ENCODE results near the gene SGTA. TPM values are rescaled to one million over a fixed set of nuclear protein-coding genes. Genes with fewer than 3 reads are reported as not detected.

The SGTA gene
- total RNA-seq, 2 experiments from 2014 or later, result 51.0 to 51.1 TPM

DNA sequence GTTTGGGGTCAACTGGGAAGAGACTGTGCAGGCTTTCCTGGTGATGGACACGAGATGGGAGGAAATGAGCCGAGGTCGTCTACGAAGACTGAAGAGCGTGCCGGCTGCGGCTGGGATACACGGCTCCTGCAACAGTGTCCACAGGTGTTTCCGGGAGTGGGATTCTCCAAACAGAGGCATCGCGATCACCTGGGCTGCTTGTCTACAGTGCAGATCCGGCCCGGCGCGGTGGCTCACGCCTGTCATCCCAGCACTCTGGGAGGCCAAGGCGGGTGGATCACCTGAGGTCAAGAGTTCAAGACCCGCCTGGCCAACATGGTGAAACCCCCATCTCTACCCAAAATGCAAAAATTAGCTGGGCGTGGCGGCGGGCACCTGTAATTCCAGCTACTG is 31.6 kb downstream of the SGTA start:
- ChIA-PET CTCF (interaction anchor here (0.9 to 4.0 kb wide), 2 partner anchors 103 to 199 kb away, joined by 3 to 13 read pairs; no protein-coding TSS in a partner anchor), POLR2A (no interaction called here)
- H3K36me3 Mint-ChIP-seq (ENCODE audit: low read depth), result peaks cover 12% of the 10 kb centered on the region
- no peaks in the 10 kb centered on the region for H3K9me3 Mint-ChIP-seq (ENCODE audit: insufficient read depth)
- DNase-seq (no peak), ATAC-seq (no peak)
- H3K27me3 Mint-ChIP-seq (ENCODE audit: low read depth), result no peaks in the 10 kb centered on the region
- H3K4me3 Mint-ChIP-seq, result no peak overlapping the region
- no peaks in the 10 kb centered on the region for H3K4me1 Mint-ChIP-seq (ENCODE audit: low read depth)
- H3K27ac Mint-ChIP-seq, result no peak overlapping the region

DNA sequence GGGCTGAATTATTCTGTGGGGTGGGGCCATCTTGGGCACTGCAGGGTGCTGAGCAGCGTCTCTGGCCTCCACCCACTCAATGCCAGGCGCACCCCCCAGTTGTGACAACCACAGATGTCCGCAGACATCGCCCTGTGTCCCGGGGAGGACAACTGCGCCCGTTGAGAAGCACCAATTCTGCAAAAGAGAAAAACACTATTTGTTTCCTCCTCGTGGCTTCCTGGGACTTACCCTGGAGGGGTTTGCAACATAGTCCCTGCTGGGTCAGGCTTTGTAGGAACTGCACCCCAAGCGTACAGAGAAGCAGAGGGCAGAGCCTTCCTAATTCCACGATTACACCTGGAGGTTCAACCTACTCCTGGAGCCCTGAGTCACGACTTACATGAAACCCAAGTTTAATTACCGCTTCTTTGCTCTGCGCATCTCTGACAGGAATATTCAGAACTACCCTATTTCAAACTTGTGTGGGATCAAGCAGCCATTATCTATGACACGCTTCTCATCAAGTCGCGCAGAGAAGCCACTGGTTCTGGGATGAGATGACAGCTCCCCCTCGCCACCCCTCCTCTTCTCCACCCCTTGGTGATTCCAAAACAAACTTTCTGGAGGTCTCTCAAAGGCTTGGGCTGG is 32.1 kb downstream of the SGTA start:
- H3K4me1 Mint-ChIP-seq (ENCODE audit: low read depth), result no peaks in the 10 kb centered on the region

DNA sequence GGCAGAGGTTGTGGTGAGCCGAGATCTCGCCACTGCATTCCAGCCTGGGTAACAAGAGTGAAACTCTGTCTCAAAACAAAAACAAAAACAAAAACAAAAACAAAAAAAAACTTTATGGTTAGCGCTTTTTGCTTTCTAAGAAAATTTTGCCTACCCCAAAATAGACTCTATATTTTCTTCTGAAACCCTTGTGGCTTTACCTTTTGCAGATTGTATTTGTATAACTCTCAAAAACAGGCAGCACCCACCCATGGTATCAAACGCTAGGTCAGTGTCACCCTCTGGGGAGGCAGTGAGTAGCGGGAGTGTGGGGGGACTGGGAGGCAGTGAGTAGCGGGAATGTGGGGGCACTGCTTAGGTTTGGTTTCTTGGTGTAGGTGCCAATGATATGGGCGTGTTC is 35.7 kb downstream of the SGTA start:
- ChIA-PET CTCF (interaction anchor here (3.1 to 3.5 kb wide), 2 partner anchors 99 kb away, joined by 12 to 43 read pairs; no protein-coding TSS in a partner anchor), POLR2A (no interaction called here)
- no peaks in the 10 kb centered on the region for H3K9me3 Mint-ChIP-seq (ENCODE audit: insufficient read depth)
- no peaks in the 10 kb centered on the region for H3K36me3 Mint-ChIP-seq (ENCODE audit: low read depth)
- DNase-seq (no peak), ATAC-seq (no peak)
- H3K27me3 Mint-ChIP-seq (ENCODE audit: low read depth), result peaks cover 9% of the 10 kb centered on the region
- no peak overlapping the region for H3K27ac Mint-ChIP-seq
- no peaks in the 10 kb centered on the region for H3K4me1 Mint-ChIP-seq (ENCODE audit: low read depth)
- no peak overlapping the region for H3K4me3 Mint-ChIP-seq

More for the DNA sequence above, 32.1 kb downstream of the SGTA start:
- peaks cover 12% of the 10 kb centered on the region for H3K36me3 Mint-ChIP-seq (ENCODE audit: low read depth)
- no peaks in the 10 kb centered on the region for H3K9me3 Mint-ChIP-seq (ENCODE audit: insufficient read depth)
- ChIA-PET POLR2A (interaction anchor here (0.6 kb wide), 1 partner anchor 102 kb away, joined by 3 read pairs; no protein-coding TSS in a partner anchor), CTCF (interaction anchor here (0.9 to 4.0 kb wide), 4 partner anchors 11 to 103 kb away, joined by 3 to 43 read pairs (median 12); partner anchors contain the start of gene SLC39A3)
- no peak overlapping the region for H3K27ac Mint-ChIP-seq
- H3K27me3 Mint-ChIP-seq (ENCODE audit: low read depth), result no peaks in the 10 kb centered on the region
- no peak for DNase-seq
- no peak for ATAC-seq
- H3K4me3 Mint-ChIP-seq, result no peak overlapping the region

- Mint-ChIP-seq H3K4me3 (no peak overlapping the region), H3K4me1 (ENCODE audit: low read depth) (peaks cover 7% of the 10 kb centered on the region), H3K27ac (no peak overlapping the region), H3K27me3 (ENCODE audit: low read depth) (peaks cover 10% of the 10 kb centered on the region), H3K36me3 (ENCODE audit: low read depth) (peaks cover 3% of the 10 kb centered on the region), H3K9me3 (ENCODE audit: insufficient read depth) (no peaks in the 10 kb centered on the region)
- ChIA-PET POLR2A (interaction anchor here (0.7 kb wide), 1 partner anchor 107 kb away, joined by 4 read pairs; no protein-coding TSS in a partner anchor), CTCF (interaction anchor here (3.1 kb wide), 1 partner anchor 96 kb away, joined by 12 read pairs; no protein-coding TSS in a partner anchor)
- ATAC-seq, result no peak
- DNase-seq, result no peak
Observed at GRCh38 chr19:2744113-2744512, 39.0 kb downstream of the SGTA start.

DNA sequence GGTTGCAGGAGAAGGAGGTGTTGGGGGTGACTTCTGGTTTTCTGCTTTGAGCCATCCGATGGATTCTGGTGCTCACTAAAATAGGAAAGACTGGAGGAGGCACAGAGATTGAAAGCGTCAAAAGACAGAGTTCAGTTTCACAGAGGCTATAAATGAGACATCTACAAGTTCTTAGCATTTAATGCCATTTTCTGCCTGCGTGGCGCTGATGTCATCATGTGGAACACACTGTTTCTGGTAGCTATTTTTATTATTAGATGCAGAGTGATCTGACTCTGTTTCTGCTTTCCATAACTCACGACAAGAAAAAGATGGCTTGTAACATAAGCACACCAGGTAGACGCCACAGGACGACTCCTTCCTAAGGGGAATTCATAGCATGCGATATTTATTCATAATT is 40.0 kb downstream of the SGTA start:
- ATAC-seq (no peak), DNase-seq (no peak)
- peaks cover 10% of the 10 kb centered on the region for H3K27me3 Mint-ChIP-seq (ENCODE audit: low read depth)
- H3K4me1 Mint-ChIP-seq (ENCODE audit: low read depth), result peaks cover 16% of the 10 kb centered on the region
- CTCF ChIA-PET, result no interaction called here
- peaks cover 7% of the 10 kb centered on the region for H3K36me3 Mint-ChIP-seq (ENCODE audit: low read depth)
- no peak overlapping the region for H3K4me3 Mint-ChIP-seq
- H3K27ac Mint-ChIP-seq, result no peak overlapping the region
- POLR2A ChIA-PET, result no interaction called here
- no peaks in the 10 kb centered on the region for H3K9me3 Mint-ChIP-seq (ENCODE audit: insufficient read depth)

- Mint-ChIP-seq H3K36me3 (ENCODE audit: low read depth) (peaks cover 26% of the 10 kb centered on the region), H3K27ac (no peak overlapping the region), H3K4me1 (ENCODE audit: low read depth) (peaks cover 17% of the 10 kb centered on the region), H3K27me3 (ENCODE audit: low read depth) (peaks cover 6% of the 10 kb centered on the region), H3K9me3 (ENCODE audit: insufficient read depth) (no peaks in the 10 kb centered on the region), H3K4me3 (peak overlapping the region; percentile 90)
- CTCF ChIA-PET, result interaction anchor here (1.9 to 2.6 kb wide), 2 partner anchors 9 to 211 kb away, joined by 5 to 10 read pairs; no protein-coding TSS in a partner anchor
- POLR2A ChIA-PET, result interaction anchor here (1.5 kb wide), 1 partner anchor 10 kb away, joined by 3 read pairs; no protein-coding TSS in a partner anchor
- DNase-seq (no peak), ATAC-seq (no peak)
Observed at GRCh38 chr19:2740314-2740656, 42.8 kb downstream of the SGTA start.

DNA sequence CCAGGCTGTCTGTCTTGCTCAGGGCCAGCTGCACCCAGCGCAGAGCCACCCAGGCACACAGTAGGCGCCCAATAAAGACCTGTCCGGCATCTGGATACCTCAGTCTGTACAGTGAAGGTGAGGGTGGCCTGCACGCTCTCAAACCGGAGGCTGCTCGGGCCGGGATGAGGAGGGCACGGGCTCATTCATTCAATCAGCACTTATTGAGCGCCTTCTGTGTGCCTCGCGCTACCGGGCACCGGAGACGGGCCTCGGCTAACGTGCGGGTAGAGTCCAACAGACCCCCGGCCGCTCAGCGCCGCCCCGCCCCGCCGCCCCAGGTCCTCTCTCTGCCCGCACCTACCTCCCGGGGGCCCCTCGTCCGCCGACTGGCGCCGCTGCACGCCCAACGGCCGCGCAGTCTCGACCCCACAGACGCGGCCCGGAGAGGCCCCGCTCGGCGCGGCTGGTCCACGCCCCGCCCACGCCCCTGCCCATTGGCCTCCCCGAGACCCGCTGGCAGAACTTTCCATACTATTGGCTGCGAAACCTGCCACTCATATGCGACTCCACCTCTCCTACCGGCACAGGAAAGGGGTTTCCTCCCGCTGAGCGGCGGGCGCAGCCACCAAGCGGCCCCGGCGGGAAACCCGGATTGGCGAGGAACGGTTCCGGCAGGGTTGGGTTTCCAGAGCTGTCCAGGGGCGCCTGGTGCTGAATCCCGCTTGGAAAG is 43.3 kb downstream of the SGTA start, which contains the start of gene SLC39A3:
Gene SLC39A3, minus strand, starts transcription at position 416 of the 712 bp plus-strand sequence. CDS start 2,760 bp downstream, outside the sequence.
- ATAC-seq (peak; percentile 100), DNase-seq (peak; percentile 99)
- CTCF ChIA-PET, result interaction anchor here (1.2 to 2.6 kb wide), 3 partner anchors 10 to 211 kb away, joined by 5 to 10 read pairs (median 5); no protein-coding TSS in a partner anchor
- peaks cover 6% of the 10 kb centered on the region for H3K27me3 Mint-ChIP-seq (ENCODE audit: low read depth)
- H3K4me3 Mint-ChIP-seq, result peak within 1 kb of the TSS; percentile 90
- no peaks in the 10 kb centered on the region for H3K9me3 Mint-ChIP-seq (ENCODE audit: insufficient read depth)
- peaks cover 17% of the 10 kb centered on the region for H3K4me1 Mint-ChIP-seq (ENCODE audit: low read depth)
- H3K36me3 Mint-ChIP-seq (ENCODE audit: low read depth), result peaks cover 28% of the 10 kb centered on the region
- peak within 1 kb of the TSS; percentile 78 for H3K27ac Mint-ChIP-seq
- POLR2A ChIA-PET, result interaction anchor here (1.5 kb wide), 1 partner anchor 10 kb away, joined by 3 read pairs; no protein-coding TSS in a partner anchor

GRCh38 chr19:2736550-2737190 is 46.4 kb downstream of the SGTA start:
- Mint-ChIP-seq H3K4me1 (ENCODE audit: low read depth) (peaks cover 19% of the 10 kb centered on the region), H3K27me3 (ENCODE audit: low read depth) (no peaks in the 10 kb centered on the region), H3K27ac (no peak overlapping the region), H3K36me3 (ENCODE audit: low read depth) (peaks cover 36% of the 10 kb centered on the region), H3K9me3 (ENCODE audit: insufficient read depth) (no peaks in the 10 kb centered on the region), H3K4me3 (no peak overlapping the region)
- ChIA-PET CTCF (no interaction called here), POLR2A (interaction anchor here (0.9 kb wide), 1 partner anchor 37 kb away, joined by 3 read pairs; no protein-coding TSS in a partner anchor)
- ATAC-seq, result no peak
- no peak for DNase-seq

DNA sequence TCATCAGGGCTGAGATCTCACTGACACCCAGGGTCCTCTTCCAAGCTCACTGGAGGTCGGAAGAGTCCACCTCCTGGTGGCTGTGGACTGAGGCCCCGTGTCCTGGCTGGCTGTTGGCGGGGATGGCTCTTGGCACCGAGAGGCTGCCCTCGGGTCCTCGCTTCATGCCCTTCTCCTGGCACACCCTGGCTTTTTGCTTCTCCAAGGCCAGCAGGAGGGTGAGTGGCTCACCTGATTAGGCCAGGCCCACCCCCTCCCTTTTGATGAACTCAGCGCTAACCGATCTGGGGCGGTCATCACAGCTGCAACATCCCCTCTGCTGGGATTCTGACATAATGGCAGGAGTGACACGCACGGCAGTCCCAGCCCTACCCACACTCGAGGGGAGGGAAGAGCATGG is 47.7 kb downstream of the SGTA start:
- POLR2A ChIA-PET, result no interaction called here
- H3K27ac Mint-ChIP-seq, result no peak overlapping the region
- ATAC-seq, result no peak
- H3K27me3 Mint-ChIP-seq (ENCODE audit: low read depth), result no peaks in the 10 kb centered on the region
- peaks cover 19% of the 10 kb centered on the region for H3K4me1 Mint-ChIP-seq (ENCODE audit: low read depth)
- no peak overlapping the region for H3K4me3 Mint-ChIP-seq
- CTCF ChIA-PET, result no interaction called here
- H3K36me3 Mint-ChIP-seq (ENCODE audit: low read depth), result peaks cover 36% of the 10 kb centered on the region
- H3K9me3 Mint-ChIP-seq (ENCODE audit: insufficient read depth), result no peaks in the 10 kb centered on the region
- DNase-seq, result no peak

DNA sequence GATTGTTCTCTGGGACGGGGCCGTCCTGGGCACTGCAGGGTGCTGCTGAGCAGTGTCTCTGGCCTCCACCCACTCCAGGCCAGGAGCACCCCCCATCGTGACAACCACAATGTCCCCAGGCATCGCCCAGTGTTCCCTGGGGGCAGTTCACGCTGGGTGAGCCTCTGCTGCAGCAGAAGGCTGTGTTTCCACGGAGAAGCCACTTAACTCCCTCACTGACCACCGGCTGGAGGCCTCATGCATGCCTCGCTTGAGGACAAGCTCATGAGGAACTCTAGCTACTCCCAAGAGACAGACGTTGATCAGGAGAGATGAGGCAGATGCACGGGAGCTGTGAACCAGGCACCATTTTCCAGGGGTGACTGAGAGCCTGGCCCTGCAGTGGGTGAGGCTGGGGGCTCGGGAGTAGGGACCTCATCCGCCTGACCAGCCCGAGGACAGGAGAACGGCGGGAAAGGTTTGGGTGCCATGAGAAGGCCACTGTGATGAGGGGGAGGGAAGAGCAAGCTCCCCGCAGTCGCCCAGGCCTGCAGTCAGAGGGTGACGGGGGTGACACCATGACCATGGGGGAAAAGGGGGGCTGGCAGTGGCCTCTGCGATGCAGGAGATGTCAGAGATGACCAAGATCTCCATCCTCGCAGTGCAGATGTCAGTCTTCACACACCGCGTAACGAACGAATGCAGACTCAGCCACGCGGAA is 48.3 kb downstream of the SGTA start:
- Mint-ChIP-seq H3K4me3 (no peak overlapping the region), H3K36me3 (ENCODE audit: low read depth) (peaks cover 36% of the 10 kb centered on the region), H3K4me1 (ENCODE audit: low read depth) (peaks cover 15% of the 10 kb centered on the region), H3K27ac (no peak overlapping the region), H3K9me3 (ENCODE audit: insufficient read depth) (no peaks in the 10 kb centered on the region), H3K27me3 (ENCODE audit: low read depth) (no peaks in the 10 kb centered on the region)
- DNase-seq, result no peak
- ChIA-PET POLR2A (no interaction called here), CTCF (no interaction called here)
- ATAC-seq, result no peak

GRCh38 chr19:2733930-2734588 is 49.0 kb downstream of the SGTA start:
- H3K27me3 Mint-ChIP-seq (ENCODE audit: low read depth), result no peaks in the 10 kb centered on the region
- POLR2A ChIA-PET, result no interaction called here
- no peak overlapping the region for H3K27ac Mint-ChIP-seq
- no peak for DNase-seq
- no peak overlapping the region for H3K4me3 Mint-ChIP-seq
- no peak for ATAC-seq
- peaks cover 33% of the 10 kb centered on the region for H3K36me3 Mint-ChIP-seq (ENCODE audit: low read depth)
- CTCF ChIA-PET, result no interaction called here
- H3K9me3 Mint-ChIP-seq (ENCODE audit: insufficient read depth), result no peaks in the 10 kb centered on the region
- peaks cover 12% of the 10 kb centered on the region for H3K4me1 Mint-ChIP-seq (ENCODE audit: low read depth)
